SJSA1 (cell line): ENCODE data around the gene JRKL. TPM values are rescaled to one million over a fixed set of nuclear protein-coding genes. Genes with fewer than 3 reads are reported as not detected.
"Not testable (repeated sequence)": the region's sequence is repeated elsewhere in the genome, so short reads cannot be mapped to it uniquely, and the experiment has no call there.

ENCODE experiments used
- DNase-seq, 2 experiments: peaks; one replicate each; pipeline ENCODE4 v3.0.0-alpha.2; 2015 to 2020; ENCODE audit warnings: low spot score in 2 of 2, low read depth in 1 of 2
- H3K27ac ChIP-seq: fragments of 250-450 bp; sonication (Bioruptor Pico); 2 replicates; pipeline ENCODE4 v1.5.1; 2020; ENCODE audit warnings: mild to moderate bottlenecking, moderate library complexity
- H3K27me3 ChIP-seq: fragments of 250-450 bp; sonication (Bioruptor Pico); replicated peaks from 2 replicates; pipeline ENCODE4 v1.5.1; 2020; ENCODE audit warnings: mild to moderate bottlenecking, moderate library complexity
- H3K36me3 ChIP-seq: fragments of 250-450 bp; sonication (Bioruptor Pico); 2 replicates; pipeline ENCODE4 v1.5.1; 2020; ENCODE audit warnings: mild to moderate bottlenecking
- H3K4me1 ChIP-seq: fragments of 250-450 bp; sonication (Bioruptor Pico); replicated peaks from 2 replicates; pipeline ENCODE4 v1.6.1; 2021; ENCODE audit warnings: mild to moderate bottlenecking
- H3K4me3 ChIP-seq: fragments of 250-450 bp; sonication (Bioruptor Pico); 2 replicates; pipeline ENCODE4 v1.5.1; 2020; ENCODE audit warnings: mild to moderate bottlenecking
- H3K9me3 ChIP-seq: fragments of 250-450 bp; sonication (Bioruptor Pico); replicated peaks from 2 replicates; pipeline ENCODE4 v1.5.1; 2020; ENCODE audit warnings: mild to moderate bottlenecking
- total RNA-seq: library from RNA; depleted of rRNA; stranded (reverse); fragments of >200 nt; shearing (Covaris generic); gene quantifications from 2 replicates; pipeline ENCODE4 v1.2.3, GENCODE V29; 2014; rRNA removed

Gene JRKL
- total RNA-seq, 1 experiment from 2014 or later, result 4.5 TPM

- no peaks in the 10 kb centered on the region for H3K9me3 ChIP-seq
- DNase-seq, result no peak
- H3K4me3 ChIP-seq, result no peak overlapping the region
- H3K36me3 ChIP-seq, result no peaks in the 10 kb centered on the region
- no peaks in the 10 kb centered on the region for H3K27me3 ChIP-seq
- no peaks in the 10 kb centered on the region for H3K4me1 ChIP-seq
- no peak overlapping the region for H3K27ac ChIP-seq
These were observed 23.6 kb downstream of the JRKL start for GRCh38 chr11:96413408-96413807.

DNA sequence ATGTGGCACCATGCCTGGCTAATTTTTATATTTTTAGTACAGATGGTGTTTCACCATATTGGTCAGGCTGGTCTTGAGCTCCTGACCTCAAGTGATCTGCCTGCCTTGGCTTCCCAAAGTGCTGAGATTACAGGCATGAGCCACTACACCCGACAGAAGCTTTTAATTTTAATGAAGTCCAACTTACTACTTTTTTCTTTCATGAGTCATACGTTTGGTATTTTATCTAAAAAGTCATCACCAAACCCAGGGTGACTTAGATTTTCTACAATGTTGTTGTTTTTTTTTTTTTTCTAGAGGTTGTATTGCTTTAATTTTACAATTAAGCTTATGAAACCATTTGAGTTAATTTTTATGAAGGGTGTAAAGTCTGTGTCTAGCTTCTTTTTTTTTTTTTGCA is 34.9 kb downstream of the JRKL start:
- H3K4me1 ChIP-seq, result 0 out of 2 replicates have a peak, but pooled peaks cover 3% of the 10 kb centered on the region
- no peaks in the 10 kb centered on the region for H3K36me3 ChIP-seq
- H3K27ac ChIP-seq, result no peak overlapping the region
- H3K9me3 ChIP-seq, result no peaks in the 10 kb centered on the region
- DNase-seq, result peak in 1 of 2 experiments; percentile 12
- H3K27me3 ChIP-seq, result no peaks in the 10 kb centered on the region
- H3K4me3 ChIP-seq, result no peak overlapping the region

DNA sequence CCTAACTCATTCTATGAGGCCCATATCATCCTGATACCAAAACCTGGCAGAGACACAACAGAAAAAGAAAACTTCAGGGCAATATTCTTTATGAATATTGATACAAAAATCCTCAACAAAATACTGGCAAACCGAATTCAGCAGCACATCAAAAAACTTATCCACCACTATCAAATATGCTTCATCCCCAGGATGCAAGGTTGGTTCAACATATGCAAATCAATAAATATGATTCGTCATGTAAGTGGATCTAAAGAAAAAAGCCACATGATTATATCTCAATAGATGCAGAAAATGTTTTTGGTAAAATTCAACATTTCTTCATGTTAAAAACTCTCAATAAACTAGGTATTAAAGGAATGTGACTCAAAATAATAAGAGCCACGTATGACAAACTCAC is 40.9 kb downstream of the JRKL start:
- no peak for DNase-seq
- Histone ChIP-seq H3K27me3 (no peaks in the 10 kb centered on the region), H3K9me3 (no peaks in the 10 kb centered on the region), H3K4me3 (no peak overlapping the region), H3K4me1 (no peaks in the 10 kb centered on the region), H3K36me3 (no peaks in the 10 kb centered on the region), H3K27ac (no peak overlapping the region)

DNA sequence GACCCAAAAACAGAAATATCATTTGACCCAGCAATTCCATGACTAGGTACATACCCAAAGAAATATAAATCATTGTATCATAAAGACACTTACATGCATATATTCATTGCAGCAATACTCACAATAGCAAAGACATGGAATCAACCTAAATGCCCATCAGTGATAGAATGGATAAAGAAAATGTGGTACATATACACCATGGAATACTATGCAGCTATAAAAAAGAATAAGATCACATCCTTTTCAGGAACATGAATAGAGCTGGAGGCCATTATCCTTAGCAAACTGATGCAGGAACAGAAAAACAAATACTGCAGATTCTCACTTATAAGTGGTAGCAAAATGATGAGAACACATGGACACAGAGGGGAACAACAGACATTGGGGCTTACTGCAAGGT is 42.8 kb downstream of the JRKL start:
- H3K9me3 ChIP-seq, DNase-seq, H3K27ac ChIP-seq, H3K4me3 ChIP-seq, H3K36me3 ChIP-seq, H3K27me3 ChIP-seq, H3K4me1 ChIP-seq: not testable (repeated sequence)

Other genes with a start within 250 kb of the JRKL start
- gene MAML2, start 46.8 kb upstream of the JRKL start, total RNA-seq, result 6.1 and 8.7 TPM in 2 replicates
- 12.6 and 23.7 TPM in 2 replicates for gene CCDC82, start 101 bp upstream of the JRKL start, total RNA-seq